SK-N-SH treated with all-trans-retinoic acid at 6 μM for 48 hours (cell line): Measurements from ENCODE around the gene SERP2.

Experiments used
- ATAC-seq: fragments of 200-7000 bp; cut with Tn5 transposase; 3 replicates; pipeline ENCODE4 v1.9.1; 2020; ENCODE audit warnings: mild to moderate bottlenecking, moderate library complexity
- ARNTL ChIP-seq: fragments of 450-650 bp; formaldehyde crosslinking; IDR thresholded peaks from 2 replicates; pipeline ENCODE4 v1.5.0; 2020; ENCODE audit warnings: low read depth, mild to moderate bottlenecking, moderate library complexity, borderline replicate concordance
- BACH2 ChIP-seq: fragments of 250-450 bp; sonication (Bioruptor Pico); IDR thresholded peaks from 2 replicates; pipeline ENCODE4 v1.9.0; 2021; ENCODE audit warnings: mild to moderate bottlenecking, borderline replicate concordance
- CREB5 ChIP-seq: fragments of 250-450 bp; sonication (Bioruptor Pico); IDR thresholded peaks from 2 replicates; pipeline ENCODE4 v1.5.1; 2020; ENCODE audit warnings: low read depth, mild to moderate bottlenecking, moderate library complexity
- CSDC2 ChIP-seq: fragments of 250-450 bp; sonication (Bioruptor Pico); IDR thresholded peaks from 2 replicates; pipeline ENCODE4 v1.5.0; 2020; ENCODE audit warnings: mild to moderate bottlenecking, moderate library complexity
- GLIS3 ChIP-seq: fragments of 250-450 bp; sonication (Bioruptor Pico); IDR thresholded peaks from 2 replicates; pipeline ENCODE4 v1.5.0; 2020; ENCODE audit warnings: mild to moderate bottlenecking, moderate library complexity
- ISL1 ChIP-seq: fragments of 250-450 bp; sonication (Bioruptor Pico); IDR thresholded peaks from 2 replicates; pipeline ENCODE4 v2.1.2; 2022; ENCODE audit warnings: mild to moderate bottlenecking, moderate library complexity
- OSR1 ChIP-seq: fragments of 250-450 bp; sonication (Bioruptor Pico); IDR thresholded peaks from 2 replicates; pipeline ENCODE4 v1.8.0; 2022; ENCODE audit warnings: moderate library complexity, mild to moderate bottlenecking, inconsistent platforms
- PATZ1 ChIP-seq: fragments of 250-450 bp; sonication (Bioruptor Pico); IDR thresholded peaks from 2 replicates; pipeline ENCODE4 v1.8.0; 2020; ENCODE audit warnings: mild to moderate bottlenecking, moderate library complexity, borderline replicate concordance
- POU6F1 ChIP-seq: fragments of 250-450 bp; sonication (Bioruptor Pico); IDR thresholded peaks from 2 replicates; pipeline ENCODE4 v1.8.0; 2021; ENCODE audit warnings: low read depth, mild to moderate bottlenecking, moderate library complexity, borderline replicate concordance
- PPARA ChIP-seq: fragments of 250-450 bp; sonication (Bioruptor Pico); IDR thresholded peaks from 2 replicates; pipeline ENCODE4 v1.5.0; 2020; ENCODE audit warnings: mild to moderate bottlenecking, borderline replicate concordance
- RARB ChIP-seq: fragments of 250-450 bp; sonication (Bioruptor Pico); IDR thresholded peaks from 2 replicates; pipeline ENCODE4 v1.8.0; 2021; ENCODE audit warnings: mild to moderate bottlenecking, moderate library complexity
- TCF4 ChIP-seq: fragments of 250-450 bp; sonication (Bioruptor Pico); IDR thresholded peaks from 2 replicates; pipeline ENCODE4 v1.8.0; 2021; ENCODE audit warnings: mild to moderate bottlenecking, moderate library complexity, borderline replicate concordance
- TOX ChIP-seq: fragments of 250-450 bp; sonication (Bioruptor Pico); IDR thresholded peaks from 2 replicates; pipeline ENCODE4 v1.8.0; 2021; ENCODE audit warnings: mild to moderate bottlenecking, moderate library complexity, borderline replicate concordance
- ZC3H10 ChIP-seq: fragments of 250-450 bp; sonication (Bioruptor Pico); IDR thresholded peaks from 2 replicates; pipeline ENCODE4 v1.5.1; 2021; ENCODE audit warnings: mild to moderate bottlenecking, moderate library complexity
- ZFP3 ChIP-seq: fragments of 250-450 bp; sonication (Bioruptor Pico); IDR thresholded peaks from 2 replicates; pipeline ENCODE4 v1.5.0; 2020; ENCODE audit warnings: mild to moderate bottlenecking, moderate library complexity
- ZFP30 ChIP-seq: fragments of 450-650 bp; formaldehyde crosslinking; IDR thresholded peaks from 2 replicates; pipeline ENCODE4 v1.5.0; 2022; ENCODE audit warnings: mild to moderate bottlenecking, moderate library complexity
- ZNF565 ChIP-seq: fragments of 450-650 bp; formaldehyde crosslinking; conservative IDR thresholded peaks from 2 replicates; pipeline ENCODE4 v1.5.0; 2020; ENCODE audit warnings: low read depth, mild to moderate bottlenecking, moderate library complexity
- ZNF70 ChIP-seq: fragments of 450-650 bp; formaldehyde crosslinking; IDR thresholded peaks from 2 replicates; pipeline ENCODE4 v1.5.0; 2020; ENCODE audit warnings: mild to moderate bottlenecking, moderate library complexity
- ZNF8 ChIP-seq: fragments of 450-650 bp; formaldehyde crosslinking; IDR thresholded peaks from 2 replicates; pipeline ENCODE4 v1.5.0; 2020; ENCODE audit warnings: mild to moderate bottlenecking, moderate library complexity
- TF ChIP-seq, protein P1 (sequence below): fragments of 250-450 bp; sonication (Bioruptor Pico); IDR thresholded peaks from 2 replicates; pipeline ENCODE4 v1.5.1; 2021; ENCODE audit warnings: mild to moderate bottlenecking, moderate library complexity
- TF ChIP-seq, protein P2 (sequence below): fragments of 250-450 bp; sonication (Bioruptor Pico); IDR thresholded peaks from 2 replicates; pipeline ENCODE4 v1.5.0; 2020; ENCODE audit warnings: mild to moderate bottlenecking, moderate library complexity

Gene SERP2

GRCh38 chr13:44386913-44387556 lies 13.4 kb downstream of the SERP2 start:
- TF ChIP-seq, protein P1, sequence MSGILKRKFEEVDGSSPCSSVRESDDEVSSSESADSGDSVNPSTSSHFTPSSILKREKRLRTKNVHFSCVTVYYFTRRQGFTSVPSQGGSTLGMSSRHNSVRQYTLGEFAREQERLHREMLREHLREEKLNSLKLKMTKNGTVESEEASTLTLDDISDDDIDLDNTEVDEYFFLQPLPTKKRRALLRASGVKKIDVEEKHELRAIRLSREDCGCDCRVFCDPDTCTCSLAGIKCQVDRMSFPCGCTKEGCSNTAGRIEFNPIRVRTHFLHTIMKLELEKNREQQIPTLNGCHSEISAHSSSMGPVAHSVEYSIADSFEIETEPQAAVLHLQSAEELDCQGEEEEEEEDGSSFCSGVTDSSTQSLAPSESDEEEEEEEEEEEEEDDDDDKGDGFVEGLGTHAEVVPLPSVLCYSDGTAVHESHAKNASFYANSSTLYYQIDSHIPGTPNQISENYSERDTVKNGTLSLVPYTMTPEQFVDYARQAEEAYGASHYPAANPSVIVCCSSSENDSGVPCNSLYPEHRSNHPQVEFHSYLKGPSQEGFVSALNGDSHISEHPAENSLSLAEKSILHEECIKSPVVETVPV (CRISPR knock-in tag), result no peak
- TF ChIP-seq ISL1 (CRISPR knock-in tag) (no peak), ZC3H10 (no peak), ZNF565 (CRISPR knock-in tag) (no peak), TOX (CRISPR knock-in tag) (no peak), PATZ1 (CRISPR knock-in tag) (no peak), ZNF8 (no peak), OSR1 (CRISPR knock-in tag) (no peak), ARNTL (CRISPR knock-in tag) (no peak), ZNF70 (CRISPR knock-in tag) (no peak), CREB5 (CRISPR knock-in tag) (no peak), PPARA (no peak), ZFP30 (no peak), RARB (CRISPR knock-in tag) (no peak), TCF4 (CRISPR knock-in tag) (no peak), ZFP3 (CRISPR knock-in tag) (no peak), BACH2 (CRISPR knock-in tag) (no peak)
- TF ChIP-seq, protein P2, sequence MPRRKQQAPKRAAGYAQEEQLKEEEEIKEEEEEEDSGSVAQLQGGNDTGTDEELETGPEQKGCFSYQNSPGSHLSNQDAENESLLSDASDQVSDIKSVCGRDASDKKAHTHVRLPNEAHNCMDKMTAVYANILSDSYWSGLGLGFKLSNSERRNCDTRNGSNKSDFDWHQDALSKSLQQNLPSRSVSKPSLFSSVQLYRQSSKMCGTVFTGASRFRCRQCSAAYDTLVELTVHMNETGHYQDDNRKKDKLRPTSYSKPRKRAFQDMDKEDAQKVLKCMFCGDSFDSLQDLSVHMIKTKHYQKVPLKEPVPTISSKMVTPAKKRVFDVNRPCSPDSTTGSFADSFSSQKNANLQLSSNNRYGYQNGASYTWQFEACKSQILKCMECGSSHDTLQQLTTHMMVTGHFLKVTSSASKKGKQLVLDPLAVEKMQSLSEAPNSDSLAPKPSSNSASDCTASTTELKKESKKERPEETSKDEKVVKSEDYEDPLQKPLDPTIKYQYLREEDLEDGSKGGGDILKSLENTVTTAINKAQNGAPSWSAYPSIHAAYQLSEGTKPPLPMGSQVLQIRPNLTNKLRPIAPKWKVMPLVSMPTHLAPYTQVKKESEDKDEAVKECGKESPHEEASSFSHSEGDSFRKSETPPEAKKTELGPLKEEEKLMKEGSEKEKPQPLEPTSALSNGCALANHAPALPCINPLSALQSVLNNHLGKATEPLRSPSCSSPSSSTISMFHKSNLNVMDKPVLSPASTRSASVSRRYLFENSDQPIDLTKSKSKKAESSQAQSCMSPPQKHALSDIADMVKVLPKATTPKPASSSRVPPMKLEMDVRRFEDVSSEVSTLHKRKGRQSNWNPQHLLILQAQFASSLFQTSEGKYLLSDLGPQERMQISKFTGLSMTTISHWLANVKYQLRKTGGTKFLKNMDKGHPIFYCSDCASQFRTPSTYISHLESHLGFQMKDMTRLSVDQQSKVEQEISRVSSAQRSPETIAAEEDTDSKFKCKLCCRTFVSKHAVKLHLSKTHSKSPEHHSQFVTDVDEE, result no peak
- no peak for ATAC-seq

DNA sequence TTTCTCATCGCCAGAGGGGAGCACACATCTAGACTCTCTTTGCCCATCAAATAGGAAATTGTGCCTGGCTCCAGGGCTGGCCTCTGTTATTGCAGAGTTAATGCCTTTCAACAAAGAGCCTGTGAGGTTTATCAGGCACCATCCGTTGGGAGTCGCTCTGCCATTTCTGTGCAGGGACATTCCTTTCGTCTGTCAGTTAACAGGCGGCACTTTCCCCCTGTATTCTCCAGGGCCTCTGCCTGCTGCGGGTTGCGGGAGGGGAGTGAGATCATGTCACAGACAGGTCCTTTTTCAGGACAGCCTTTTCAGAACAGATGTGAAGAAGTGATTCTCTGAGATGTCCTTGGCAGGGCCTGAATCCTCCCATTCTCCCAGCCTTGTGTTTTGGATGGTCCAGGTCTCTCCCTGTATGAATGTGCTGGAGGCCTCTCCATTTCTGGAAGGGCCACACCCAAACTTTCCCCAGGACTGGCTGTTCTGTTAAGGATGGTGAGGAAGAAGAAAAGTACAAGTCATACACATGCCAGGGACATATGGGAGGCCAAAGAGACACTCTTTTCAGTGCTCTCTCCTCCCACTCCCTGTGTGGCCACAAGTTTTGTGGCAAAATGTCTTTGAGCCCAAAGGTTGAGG lies 14.9 kb downstream of the SERP2 start:
- no peak for ATAC-seq
- TF ChIP-seq, protein P1 (CRISPR knock-in tag), result no peak
- TF ChIP-seq ZNF70 (CRISPR knock-in tag), result peak; percentile 70; the same call in 1 of the 2 replicates

DNA sequence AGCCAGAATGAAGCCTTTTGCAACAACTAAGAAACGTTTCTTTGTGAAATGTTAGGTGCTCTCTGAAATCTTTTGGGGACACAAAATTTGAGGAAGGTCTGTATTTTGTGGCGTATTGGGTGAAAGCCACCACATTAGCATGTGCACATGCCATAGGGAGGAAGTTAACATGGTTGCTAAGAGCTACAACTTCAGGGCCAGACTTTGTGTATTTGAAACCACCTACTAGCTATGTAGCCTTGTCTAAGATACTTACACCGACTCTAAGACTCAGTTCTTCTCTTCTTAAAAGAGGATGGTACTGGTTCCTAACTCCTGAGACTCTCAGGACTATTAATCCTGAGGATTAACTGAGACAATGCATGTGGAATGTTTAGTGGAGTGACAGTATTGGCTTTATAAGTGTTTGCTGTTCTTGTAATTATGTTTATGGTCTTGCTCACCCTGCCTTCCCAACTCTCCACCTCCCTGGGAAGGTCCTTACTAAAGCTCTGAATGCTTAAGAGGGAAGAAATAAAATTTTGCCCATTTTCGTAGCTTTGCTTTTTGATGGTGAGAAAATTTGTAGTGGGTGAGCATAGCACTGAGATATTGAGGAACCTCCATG lies 15.5 kb downstream of the SERP2 start:
- ATAC-seq, result no peak
- TF ChIP-seq ARNTL (CRISPR knock-in tag) (no peak), ZFP30 (no peak), ZNF565 (CRISPR knock-in tag) (no peak), CREB5 (CRISPR knock-in tag) (no peak), GLIS3 (no peak), TCF4 (CRISPR knock-in tag) (no peak), CSDC2 (CRISPR knock-in tag) (no peak), ZNF70 (CRISPR knock-in tag) (no peak), POU6F1 (CRISPR knock-in tag) (no peak)
- TF ChIP-seq, protein P2, result no peak
